K562 (cell line): ENCODE measurements around the gene NR2F6. TPM values are rescaled to one million over a fixed set of nuclear protein-coding genes. Genes with fewer than 3 reads are reported as not detected.

Experiments
- ESRRA ChIP-seq: fragments of 450-650 bp; IDR thresholded peaks from 2 replicates; pipeline ENCODE4 v1.6.1; 2014; ENCODE audit warnings: low read depth, mild to moderate bottlenecking, moderate library complexity, borderline replicate concordance
- GTF2E2 ChIP-seq: fragments of 200-800 bp; sonication (Bioruptor generic); IDR thresholded peaks from 2 replicates; pipeline ENCODE4 v1.6.1; 2016; ENCODE audit warnings: missing genetic modification characterization, missing compliant biosample characterization
- KDM5B ChIP-seq: fragments of 200-600 bp; sonication (generic); IDR thresholded peaks from 2 replicates; pipeline ENCODE4 v1.6.1; 2012; ENCODE audit warnings: low read depth, mild to moderate bottlenecking, moderate library complexity, low read length, control low read depth, inconsistent platforms; ENCODE audit not compliant: insufficient replicate concordance
- MIER1 ChIP-seq: fragments of 450-650 bp; IDR thresholded peaks from 2 replicates; pipeline ENCODE4 v1.6.1; 2016; ENCODE audit warnings: antibody characterized with exemption, mild to moderate bottlenecking, low read depth
- MXI1 ChIP-seq: IDR thresholded peaks from 2 replicates; pipeline ENCODE4 v1.6.1; 2011; ENCODE audit warnings: low read depth, mild to moderate bottlenecking, improper control_type of control experiment, low read length
- NFIC ChIP-seq: fragments of 450-650 bp; IDR thresholded peaks from 2 replicates; pipeline ENCODE4 v1.6.1; 2017; ENCODE audit warnings: mild to moderate bottlenecking, inconsistent platforms
- POLR2G ChIP-seq: fragments of 200-400 bp; formaldehyde crosslinking; IDR thresholded peaks from 2 replicates; pipeline ENCODE4 v1.6.1; 2017; ENCODE audit warnings: low read depth, mild to moderate bottlenecking, antibody characterized with exemption, low read length, moderate library complexity
- RBBP5 ChIP-seq: fragments of 200-600 bp; sonication (generic); IDR thresholded peaks from 2 replicates; pipeline ENCODE4 v1.6.1; 2012; ENCODE audit warnings: borderline replicate concordance, mild to moderate bottlenecking, low read length, control low read depth, inconsistent platforms; ENCODE audit not compliant: insufficient read depth, poor library complexity, severe bottlenecking
- RBFOX2 ChIP-seq: fragments of 200-400 bp; formaldehyde crosslinking; IDR thresholded peaks from 2 replicates; pipeline ENCODE4 v1.6.1; 2017; ENCODE audit warnings: low read depth, mild to moderate bottlenecking, low read length, moderate library complexity
- RUNX1 ChIP-seq: sonication (generic); IDR thresholded peaks from 2 replicates; pipeline ENCODE4 v1.6.1; 2016; ENCODE audit warnings: antibody characterized with exemption, low read depth
- SMAD4 ChIP-seq: fragments of 250-450 bp; sonication (Bioruptor Pico); conservative IDR thresholded peaks from 2 replicates; pipeline ENCODE4 v1.8.0; 2021; ENCODE audit warnings: inconsistent platforms, mild to moderate bottlenecking, moderate library complexity
- ZBTB7A ChIP-seq: IDR thresholded peaks from 2 replicates; pipeline ENCODE4 v1.6.1; 2011; ENCODE audit warnings: low read depth, mild to moderate bottlenecking, low read length, moderate library complexity, borderline replicate concordance; ENCODE audit not compliant: control insufficient read depth
- ZEB2 ChIP-seq: fragments of 450-650 bp; IDR thresholded peaks from 2 replicates; pipeline ENCODE4 v1.6.1; 2016
- ZNF764 ChIP-seq: fragments of 250-450 bp; sonication (Bioruptor Pico); IDR thresholded peaks from 2 replicates; pipeline ENCODE4 v1.4.0; 2020; ENCODE audit warnings: low read depth, mild to moderate bottlenecking, moderate library complexity
- polyA plus RNA-seq, 8 experiments: library from polyadenylated mRNA; depleted of rRNA in 4 of 8; stranded (reverse) in 5 of 8; unstranded in 3 of 8; fragments of >200 nt; fragmentation: Nextera tagmentation in 2 of 8; fragmentation: Illumina TruSeq in 1 of 8; extraction: Ambion mirVana in 2 of 8; extraction: Trizol in 1 of 8; gene quantifications; 2 replicates each; pipeline versions ENCODE4 v1.2.1 to v1.2.3, GENCODE V29; 2011 to 2014; ENCODE audit warnings: inconsistent platforms in 1 of 8, missing spikeins in 1 of 8
- total RNA-seq, 7 experiments: library from RNA; depleted of rRNA in 6 of 7; stranded (reverse); fragments of >200 nt in 6 of 7; fragmentation: Illumina TruSeq in 2 of 7; extraction: Trizol in 2 of 7; gene quantifications; 2 replicates each; pipeline versions ENCODE4 v1.2.1 to v1.2.3, GENCODE V29; 2011 to 2021; ENCODE audit warnings: low replicate concordance in 1 of 7
- TF ChIP-seq, protein P1 (sequence below): fragments of 200-800 bp; sonication (Bioruptor generic); IDR thresholded peaks from 2 replicates; pipeline ENCODE4 v1.6.1; 2017; ENCODE audit warnings: missing genetic modification characterization, missing compliant biosample characterization
- TF ChIP-seq, protein P2 (sequence below), 2 experiments: fragments of 450-650 bp in 1 of 2; sonication (generic) in 1 of 2; formaldehyde crosslinking in 1 of 2; IDR thresholded peaks; 2 replicates each; pipeline versions ENCODE4 v1.7.1 to v1.9.0; 2016 to 2022; ENCODE audit warnings: inconsistent platforms in 1 of 2, mild to moderate bottlenecking in 1 of 2, missing genetic modification reagents in 1 of 2

Gene NR2F6
- total and polyA plus RNA-seq, 9 of the 15 experiments (the other 6 are each of a cell fraction or from before 2014, with no cell fraction given) = 0.76 to 97.5 (median 18.8) TPM

GRCh38 chr19:17248011-17248776 lies 2.5 kb upstream of the NR2F6 start (continued):
- TF ChIP-seq RBFOX2 = peak; percentile 46; the same call in 1 of the 2 replicates
- peak; percentile 10 for TF ChIP-seq KDM5B
- TF ChIP-seq ZBTB7A = peak; percentile 53; the same call in 1 of the 2 replicates
- peak; percentile 80 for TF ChIP-seq ESRRA
- peak; percentile 91 for TF ChIP-seq NFIC
- peak; percentile 40; the same call in 1 of the 2 replicates for TF ChIP-seq POLR2G
- peak; percentile 24 for TF ChIP-seq RBBP5
- TF ChIP-seq, protein P1, sequence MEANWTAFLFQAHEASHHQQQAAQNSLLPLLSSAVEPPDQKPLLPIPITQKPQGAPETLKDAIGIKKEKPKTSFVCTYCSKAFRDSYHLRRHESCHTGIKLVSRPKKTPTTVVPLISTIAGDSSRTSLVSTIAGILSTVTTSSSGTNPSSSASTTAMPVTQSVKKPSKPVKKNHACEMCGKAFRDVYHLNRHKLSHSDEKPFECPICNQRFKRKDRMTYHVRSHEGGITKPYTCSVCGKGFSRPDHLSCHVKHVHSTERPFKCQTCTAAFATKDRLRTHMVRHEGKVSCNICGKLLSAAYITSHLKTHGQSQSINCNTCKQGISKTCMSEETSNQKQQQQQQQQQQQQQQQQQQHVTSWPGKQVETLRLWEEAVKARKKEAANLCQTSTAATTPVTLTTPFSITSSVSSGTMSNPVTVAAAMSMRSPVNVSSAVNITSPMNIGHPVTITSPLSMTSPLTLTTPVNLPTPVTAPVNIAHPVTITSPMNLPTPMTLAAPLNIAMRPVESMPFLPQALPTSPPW (CRISPR knock-in tag) = peak; percentile 54
- TF ChIP-seq ZEB2 = peak; percentile 51; the same call in 1 of the 2 replicates
- no peak for TF ChIP-seq RUNX1
- TF ChIP-seq, protein P2, sequence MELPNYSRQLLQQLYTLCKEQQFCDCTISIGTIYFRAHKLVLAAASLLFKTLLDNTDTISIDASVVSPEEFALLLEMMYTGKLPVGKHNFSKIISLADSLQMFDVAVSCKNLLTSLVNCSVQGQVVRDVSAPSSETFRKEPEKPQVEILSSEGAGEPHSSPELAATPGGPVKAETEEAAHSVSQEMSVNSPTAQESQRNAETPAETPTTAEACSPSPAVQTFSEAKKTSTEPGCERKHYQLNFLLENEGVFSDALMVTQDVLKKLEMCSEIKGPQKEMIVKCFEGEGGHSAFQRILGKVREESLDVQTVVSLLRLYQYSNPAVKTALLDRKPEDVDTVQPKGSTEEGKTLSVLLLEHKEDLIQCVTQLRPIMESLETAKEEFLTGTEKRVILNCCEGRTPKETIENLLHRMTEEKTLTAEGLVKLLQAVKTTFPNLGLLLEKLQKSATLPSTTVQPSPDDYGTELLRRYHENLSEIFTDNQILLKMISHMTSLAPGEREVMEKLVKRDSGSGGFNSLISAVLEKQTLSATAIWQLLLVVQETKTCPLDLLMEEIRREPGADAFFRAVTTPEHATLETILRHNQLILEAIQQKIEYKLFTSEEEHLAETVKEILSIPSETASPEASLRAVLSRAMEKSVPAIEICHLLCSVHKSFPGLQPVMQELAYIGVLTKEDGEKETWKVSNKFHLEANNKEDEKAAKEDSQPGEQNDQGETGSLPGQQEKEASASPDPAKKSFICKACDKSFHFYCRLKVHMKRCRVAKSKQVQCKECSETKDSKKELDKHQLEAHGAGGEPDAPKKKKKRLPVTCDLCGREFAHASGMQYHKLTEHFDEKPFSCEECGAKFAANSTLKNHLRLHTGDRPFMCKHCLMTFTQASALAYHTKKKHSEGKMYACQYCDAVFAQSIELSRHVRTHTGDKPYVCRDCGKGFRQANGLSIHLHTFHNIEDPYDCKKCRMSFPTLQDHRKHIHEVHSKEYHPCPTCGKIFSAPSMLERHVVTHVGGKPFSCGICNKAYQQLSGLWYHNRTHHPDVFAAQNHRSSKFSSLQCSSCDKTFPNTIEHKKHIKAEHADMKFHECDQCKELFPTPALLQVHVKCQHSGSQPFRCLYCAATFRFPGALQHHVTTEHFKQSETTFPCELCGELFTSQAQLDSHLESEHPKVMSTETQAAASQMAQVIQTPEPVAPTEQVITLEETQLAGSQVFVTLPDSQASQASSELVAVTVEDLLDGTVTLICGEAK (IDR thresholded peaks at IDR 0.05) = no peak
- TF ChIP-seq, protein P2 (CRISPR knock-in tag; IDR thresholded peaks at IDR 0.05) = no peak
- no peak for TF ChIP-seq MIER1
- TF ChIP-seq SMAD4 (CRISPR knock-in tag) = peak; percentile 50
- TF ChIP-seq MXI1 = no peak
- no peak for TF ChIP-seq GTF2E2 (tag)
- no peak for TF ChIP-seq ZNF764
